Uterus (tissue), 2 donors: Measurements from ENCODE around the gene CHMP6.

Source experiments
- CTCF ChIP-seq, 4 experiments: fragments of 200-600 bp in 2 of 4; fragments of 450-650 bp in 2 of 4; sonication (generic) in 2 of 4; IDR thresholded peaks; one replicate each; pipeline ENCODE4 v1.5.1; 2016 to 2019; ENCODE audit warnings: antibody characterized with exemption in 4 of 4, mild to moderate bottlenecking in 2 of 4, moderate library complexity in 1 of 4
- POLR2A ChIP-seq, 2 donors: fragments of 450-650 bp; IDR thresholded peaks; one replicate each; pipeline ENCODE4 v1.6.1; 2016; ENCODE audit warnings: antibody characterized with exemption in 2 of 2, mild to moderate bottlenecking in 1 of 2, moderate library complexity in 1 of 2

- TF ChIP-seq CTCF (IDR thresholded peaks at IDR 0.05) (no peak), POLR2A (IDR thresholded peaks at IDR 0.05) (no peak)
These were observed 34.1 kb upstream of the CHMP6 start for GRCh38 chr17:80957461-80957941.
